H1 (cell line): ENCODE measurements around the gene KRTAP4-12. TPM values are rescaled to one million over a fixed set of nuclear protein-coding genes. Genes with fewer than 3 reads are reported as not detected.

Experiments
- CTCF ChIA-PET: fragments of 300-600 bp; sonication (Branson Sonifier 250); formaldehyde crosslinking; loops from one replicate; lab custom pipeline; 2021; ENCODE audit not compliant: partially characterized antibody; lab: Charles Lee
- POLR2A ChIA-PET: fragments of 300-600 bp; sonication (Branson Sonifier 250); formaldehyde crosslinking; loops from one replicate; lab custom pipeline; 2021; ENCODE audit warnings: inconsistent platforms; ENCODE audit not compliant: partially characterized antibody; lab: Charles Lee
- DNase-seq, 2 experiments: peaks; one replicate each; pipeline versions ENCODE4 v3.0.0 to v3.0.0-alpha.2; 2010 to 2022; ENCODE audit warnings: low spot score in 2 of 2, low read depth in 1 of 2, mixed read lengths in 1 of 2
- FAIRE-seq: peaks from 2 replicates; lab custom pipeline; 2011; peaks lifted over from hg19 to GRCh38; lab: Jason Lieb, UNC
- H2AFZ ChIP-seq: 2 replicates; pipeline ENCODE4 v1.8.1; 2012; ENCODE audit warnings: low read length, inconsistent platforms
- H2AK5ac ChIP-seq: 2 replicates; pipeline ENCODE4 v1.6.1; 2013; ENCODE audit warnings: low read depth, low read length
- H2BK120ac ChIP-seq: replicated peaks from 2 replicates; pipeline ENCODE3; 2013; ENCODE audit warnings: low read depth, low read length, inconsistent platforms
- H2BK12ac ChIP-seq: 2 replicates; pipeline ENCODE4 v1.6.1; 2013; ENCODE audit warnings: low read depth, low read length
- H2BK15ac ChIP-seq: 2 replicates; pipeline ENCODE4 v1.6.1; 2013; ENCODE audit warnings: low read length
- H2BK20ac ChIP-seq: 2 replicates; pipeline ENCODE4 v1.6.1; 2013; ENCODE audit warnings: low read length
- H2BK5ac ChIP-seq: 2 replicates; pipeline ENCODE4 v1.6.1; 2013; ENCODE audit warnings: low read depth, low read length
- H3K14ac ChIP-seq: 2 replicates; pipeline ENCODE4 v1.6.1; 2013; ENCODE audit warnings: inconsistent platforms; ENCODE audit not compliant: insufficient read length
- H3K18ac ChIP-seq: 2 replicates; pipeline ENCODE4 v1.6.1; 2013; ENCODE audit warnings: low read length; ENCODE audit errors: extremely low read depth
- H3K23ac ChIP-seq: 2 replicates; pipeline ENCODE4 v1.6.1; 2013; ENCODE audit warnings: inconsistent platforms; ENCODE audit not compliant: insufficient read length
- H3K23me2 ChIP-seq: 2 replicates; pipeline ENCODE4 v1.6.1; 2013; ENCODE audit warnings: low read depth, low read length
- H3K27ac ChIP-seq: 2 replicates; pipeline ENCODE4 v1.6.1; 2011; ENCODE audit warnings: low read depth, low read length, inconsistent platforms
- H3K27me3 ChIP-seq, 4 experiments: replicated peaks in 1 of 4; 1 replicate in 1 of 4; 2 replicates in 3 of 4; pipeline versions ENCODE4 v1.6.1 to v1.8.1; 2011 to 2013; ENCODE audit warnings: low read length in 3 of 4, mild to moderate bottlenecking in 3 of 4, inconsistent platforms in 2 of 4, mixed read lengths in 2 of 4, moderate library complexity in 1 of 4; ENCODE audit not compliant: control insufficient read depth in 3 of 4, insufficient read depth in 3 of 4; ENCODE audit errors: extremely low read depth in 1 of 4
- H3K36me3 ChIP-seq, 4 experiments: 2 replicates each; pipeline versions ENCODE4 v1.6.1 to v1.8.1; 2011 to 2013; ENCODE audit warnings: mild to moderate bottlenecking in 4 of 4, low read length in 3 of 4, moderate library complexity in 2 of 4, control low read depth in 1 of 4, inconsistent platforms in 1 of 4; ENCODE audit not compliant: insufficient read depth in 4 of 4, control insufficient read depth in 2 of 4
- H3K4ac ChIP-seq: replicated peaks from 2 replicates; pipeline ENCODE3; 2013; ENCODE audit warnings: low read length, low read depth, mixed read lengths, inconsistent platforms; ENCODE audit not compliant: insufficient read length
- H3K4me1 ChIP-seq, 4 experiments: replicated peaks in 1 of 4; 1 replicate in 1 of 4; 2 replicates in 3 of 4; pipeline versions ENCODE4 v1.6.1 to v1.8.1; 2011 to 2013; ENCODE audit warnings: low read length in 3 of 4, inconsistent platforms in 2 of 4, mixed read lengths in 1 of 4; ENCODE audit not compliant: insufficient read depth in 4 of 4, control insufficient read depth in 3 of 4
- H3K4me2 ChIP-seq, 2 experiments: 2 replicates each; pipeline versions ENCODE4 v1.6.1 to v1.8.1; 2011 to 2013; ENCODE audit warnings: low read depth in 2 of 2, low read length in 2 of 2, control low read depth in 1 of 2, inconsistent platforms in 1 of 2, mild to moderate bottlenecking in 1 of 2; ENCODE audit not compliant: insufficient read depth in 1 of 2
- H3K4me3 ChIP-seq, 4 experiments: fragments of 200-600, 300-600 bp in 1 of 4; sonication (generic), shearing (Covaris generic), sonication (Bioruptor Twin) in 1 of 4; 2 replicates each; pipeline versions ENCODE4 v1.5.1 to v1.8.1; 2011 to 2016; ENCODE audit warnings: low read length in 4 of 4, low read depth in 3 of 4, control low read depth in 2 of 4, inconsistent platforms in 2 of 4, mild to moderate bottlenecking in 2 of 4, mixed read lengths in 1 of 4, moderate library complexity in 1 of 4; ENCODE audit not compliant: insufficient read depth in 2 of 4; ENCODE audit errors: extremely low read depth in 1 of 4
- H3K56ac ChIP-seq: replicated peaks from 2 replicates; pipeline ENCODE3; 2013; ENCODE audit warnings: low read depth, mild to moderate bottlenecking, mixed read lengths, low read length, inconsistent platforms; ENCODE audit not compliant: insufficient read length
- H3K79me1 ChIP-seq: 2 replicates; pipeline ENCODE4 v1.6.1; 2013; ENCODE audit warnings: low read depth, low read length, control low read depth
- H3K79me2 ChIP-seq, 2 experiments: 2 replicates each; pipeline versions ENCODE4 v1.6.1 to v1.8.1; 2012 to 2013; ENCODE audit warnings: low read length in 2 of 2, mild to moderate bottlenecking in 2 of 2, inconsistent platforms in 1 of 2; ENCODE audit not compliant: insufficient read depth in 2 of 2, control insufficient read depth in 1 of 2
- H3K9ac ChIP-seq, 4 experiments: replicated peaks in 1 of 4; 1 replicate in 1 of 4; 2 replicates in 3 of 4; pipeline versions ENCODE4 v1.6.1 to v1.8.1; 2011 to 2013; ENCODE audit warnings: low read depth in 3 of 4, low read length in 3 of 4, control low read depth in 2 of 4, mild to moderate bottlenecking in 2 of 4, moderate library complexity in 2 of 4, inconsistent platforms in 1 of 4; ENCODE audit errors: extremely low read depth in 1 of 4
- H3K9me3 ChIP-seq, 2 experiments: 2 replicates each; pipeline versions ENCODE4 v1.6.1 to v1.8.1; 2012 to 2013; ENCODE audit warnings: mild to moderate bottlenecking in 2 of 2, moderate library complexity in 2 of 2, control low read depth in 1 of 2, inconsistent platforms in 1 of 2, low read depth in 1 of 2, low read length in 1 of 2, mixed read lengths in 1 of 2; ENCODE audit not compliant: insufficient read depth in 2 of 2
- H4K20me1 ChIP-seq, 2 experiments: replicated peaks in 1 of 2; 2 replicates each; pipeline versions ENCODE3 to v1.8.1; 2011 to 2013; ENCODE audit warnings: inconsistent platforms in 2 of 2, low read length in 2 of 2, mild to moderate bottlenecking in 1 of 2; ENCODE audit not compliant: insufficient read depth in 2 of 2, control insufficient read depth in 1 of 2
- H4K5ac ChIP-seq: 2 replicates; pipeline ENCODE4 v1.6.1; 2013; ENCODE audit warnings: low read length, low read depth, mixed read lengths, inconsistent platforms; ENCODE audit not compliant: insufficient read length
- H4K8ac ChIP-seq: 2 replicates; pipeline ENCODE4 v1.8.0; 2013; ENCODE audit warnings: mild to moderate bottlenecking, moderate library complexity, low read length, inconsistent platforms; ENCODE audit not compliant: insufficient read depth; ENCODE audit errors: extremely low read depth
- H4K91ac ChIP-seq: replicated peaks from 2 replicates; pipeline ENCODE3; 2013; ENCODE audit warnings: low read length, mixed read lengths, inconsistent platforms; ENCODE audit not compliant: insufficient read length
- CREB1 ChIP-seq: IDR thresholded peaks from 2 replicates; pipeline ENCODE4 v1.6.1; 2012; ENCODE audit warnings: inconsistent platforms
- RFX5 ChIP-seq: IDR thresholded peaks from 2 replicates; pipeline ENCODE4 v1.6.1; 2011; ENCODE audit warnings: low read depth, low read length, improper control_type of control experiment, borderline replicate concordance
- SIRT6 ChIP-seq: IDR thresholded peaks from one replicate; pipeline ENCODE4 v1.7.1; 2012; ENCODE audit warnings: low read length, inconsistent platforms
- SP4 ChIP-seq: IDR thresholded peaks from 2 replicates; pipeline ENCODE4 v1.6.1; 2012; ENCODE audit warnings: low read length, inconsistent platforms
- WGBS, 2 experiments: shearing (Covaris generic) in 1 of 2; methylation state at CpG; one replicate each; pipeline versions ENCODE4 v1.1.6 to v1.1.7; 2013 to 2015; ENCODE audit warnings: low lambda C conversion rate in 2 of 2, mixed read lengths in 2 of 2, inconsistent platforms in 1 of 2, low coverage in 1 of 2, missing lambda C conversion rate in 1 of 2; ENCODE audit not compliant: insufficient replicate concordance in 2 of 2, insufficient coverage in 1 of 2, insufficient read length in 1 of 2; ENCODE audit errors: extremely low coverage in 1 of 2, missing lambda C conversion rate in 1 of 2; 5-methylcytosine and 5-hydroxymethylcytosine counted together
- polyA plus RNA-seq, 7 experiments: library from polyadenylated mRNA; depleted of rRNA in 3 of 7; stranded (reverse) in 5 of 7; unstranded in 2 of 7; fragments of >200 nt in 5 of 7; fragments of 200-250 nt in 2 of 7; gene quantifications; 1 replicate in 5 of 7; 2 replicates in 1 of 7; 4 replicates in 1 of 7; pipeline versions ENCODE4 v1.2.1 to v1.2.3, GENCODE V29; 2011 to 2013; ENCODE audit warnings: missing spikeins in 2 of 7, mixed read lengths in 2 of 7
- total RNA-seq: library from RNA; stranded (reverse); fragmentation: NEBNext Ultra II Directional; extraction: Animal tissue kit (Norgen Biotek cat#: 25700); gene quantifications from 2 replicates; pipeline ENCODE4 v1.2.1, GENCODE V29; 2021

The KRTAP4-12 gene
- total and polyA plus RNA-seq, 2 of the 8 experiments (the other 6 are each of a cell fraction or from before 2014, with no cell fraction given): not detected

GRCh38 chr17:41131979-41132378 lies 8.0 kb upstream of the KRTAP4-12 start:
- Histone ChIP-seq H2BK20ac (no peak overlapping the region), H3K9ac (no peak overlapping the region), H2BK15ac (no peak overlapping the region), H3K79me1 (no peaks in the 10 kb centered on the region), H4K5ac (no peak overlapping the region), H3K79me2 (no peaks in the 10 kb centered on the region), H2BK12ac (no peak overlapping the region), H2AFZ (no peak overlapping the region), H2AK5ac (no peak overlapping the region), H3K56ac (no peak overlapping the region), H3K27me3 (no peaks in the 10 kb centered on the region), H3K4me1 (no peaks in the 10 kb centered on the region), H3K4ac (no peak overlapping the region), H3K4me2 (no peak overlapping the region), H4K20me1 (no peaks in the 10 kb centered on the region), H2BK120ac (no peak overlapping the region), H4K91ac (no peak overlapping the region), H3K27ac (no peak overlapping the region), H3K23me2 (no peaks in the 10 kb centered on the region), H3K9me3 (no peaks in the 10 kb centered on the region), H3K23ac (no peak overlapping the region), H3K36me3 (no peaks in the 10 kb centered on the region), H3K14ac (no peak overlapping the region), H3K4me3 (no peak overlapping the region), H3K18ac (no peak overlapping the region), H4K8ac (no peak overlapping the region), H2BK5ac (no peak overlapping the region)
- WGBS, 2 experiments: 90% methylated on average over 3 of the region's 3 CpGs; no CpG with 5 or more reads in 1 of the 2 experiments
- DNase-seq: no peak
- ChIA-PET POLR2A (no interaction called here), CTCF (interaction anchor here (1.2 kb wide), 1 partner anchor 219 kb away, joined by 3 read pairs; no protein-coding TSS in a partner anchor)
- no peak for TF ChIP-seq SIRT6
- no peak for TF ChIP-seq RFX5
- TF ChIP-seq CREB1: no peak
- TF ChIP-seq SP4: no peak
- FAIRE-seq: no peak
